ENCODE measurements around the gene SPATS2L. TPM values are rescaled to one million over a fixed set of nuclear protein-coding genes. Genes with fewer than 3 reads are reported as not detected.

The SPATS2L gene
- total and polyA plus RNA-seq, 9 donors = 36.5 to 93.0 (median 70.6) TPM

DNA sequence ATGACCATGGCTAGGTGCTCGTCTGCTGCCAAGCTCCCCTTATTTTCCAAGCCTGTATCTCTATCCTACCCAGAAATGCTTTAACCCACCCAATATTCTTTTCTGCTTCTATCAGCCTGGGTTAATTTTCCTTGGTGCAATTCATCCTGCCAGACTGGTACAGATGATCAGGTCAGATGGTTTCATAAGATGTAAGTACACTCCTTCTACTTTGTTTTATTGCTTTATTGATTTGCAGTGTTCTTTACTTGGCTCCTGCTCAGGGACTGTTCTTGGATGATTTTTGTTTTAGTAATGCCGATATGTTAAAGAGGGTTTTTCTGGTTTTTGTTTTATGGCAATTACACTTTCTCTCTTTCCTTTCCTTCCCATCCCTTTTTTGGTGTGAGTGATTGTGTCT is 217.1 kb downstream of the SPATS2L start:
- DNase-seq = no peak
- TF ChIP-seq, protein P1, sequence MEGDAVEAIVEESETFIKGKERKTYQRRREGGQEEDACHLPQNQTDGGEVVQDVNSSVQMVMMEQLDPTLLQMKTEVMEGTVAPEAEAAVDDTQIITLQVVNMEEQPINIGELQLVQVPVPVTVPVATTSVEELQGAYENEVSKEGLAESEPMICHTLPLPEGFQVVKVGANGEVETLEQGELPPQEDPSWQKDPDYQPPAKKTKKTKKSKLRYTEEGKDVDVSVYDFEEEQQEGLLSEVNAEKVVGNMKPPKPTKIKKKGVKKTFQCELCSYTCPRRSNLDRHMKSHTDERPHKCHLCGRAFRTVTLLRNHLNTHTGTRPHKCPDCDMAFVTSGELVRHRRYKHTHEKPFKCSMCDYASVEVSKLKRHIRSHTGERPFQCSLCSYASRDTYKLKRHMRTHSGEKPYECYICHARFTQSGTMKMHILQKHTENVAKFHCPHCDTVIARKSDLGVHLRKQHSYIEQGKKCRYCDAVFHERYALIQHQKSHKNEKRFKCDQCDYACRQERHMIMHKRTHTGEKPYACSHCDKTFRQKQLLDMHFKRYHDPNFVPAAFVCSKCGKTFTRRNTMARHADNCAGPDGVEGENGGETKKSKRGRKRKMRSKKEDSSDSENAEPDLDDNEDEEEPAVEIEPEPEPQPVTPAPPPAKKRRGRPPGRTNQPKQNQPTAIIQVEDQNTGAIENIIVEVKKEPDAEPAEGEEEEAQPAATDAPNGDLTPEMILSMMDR (IDR thresholded peaks at IDR 0.05) = no peak
- TF ChIP-seq POLR2A (IDR thresholded peaks at IDR 0.05) = no peak
- TF ChIP-seq EP300 (IDR thresholded peaks at IDR 0.05) = no peak
- WGBS, 3 donors = 68 to 75% (median 73%) methylated on average over 2 of the region's 2 CpGs
- no peak overlapping the region for H3K27ac ChIP-seq
- H3K4me1 ChIP-seq (ENCODE audit: insufficient read depth) = no peaks in the 10 kb centered on the region
- H3K27me3 ChIP-seq = no peaks in the 10 kb centered on the region
- no peaks in the 10 kb centered on the region for H3K36me3 ChIP-seq
- intact Hi-C loops (cut with DNase I) = no loop called here
- no peak overlapping the region for H3K4me3 ChIP-seq
- H3K9me3 ChIP-seq = no peaks in the 10 kb centered on the region

DNA sequence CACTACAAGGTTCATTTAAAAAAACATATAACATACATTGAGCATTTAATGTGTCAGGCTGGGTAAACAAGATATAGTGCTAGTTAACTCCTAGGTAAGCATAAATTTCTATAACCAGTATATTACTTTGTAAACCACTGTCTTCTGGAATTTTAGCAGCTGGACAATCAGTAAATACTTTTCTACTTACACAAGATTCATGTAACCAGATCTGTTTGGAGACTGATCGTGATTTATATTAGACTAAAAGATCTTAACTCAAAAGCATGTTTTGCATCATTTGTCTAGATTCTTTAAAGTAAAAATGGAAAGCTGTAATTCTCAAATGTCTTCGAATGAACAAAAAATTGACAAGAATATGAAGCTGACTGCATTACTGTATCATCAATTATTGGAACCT is 218.6 kb downstream of the SPATS2L start:
- Histone ChIP-seq H3K9me3 (no peaks in the 10 kb centered on the region), H3K36me3 (no peaks in the 10 kb centered on the region), H3K27me3 (no peaks in the 10 kb centered on the region), H3K4me1 (ENCODE audit: insufficient read depth) (no peaks in the 10 kb centered on the region), H3K27ac (no peak overlapping the region), H3K4me3 (no peak overlapping the region)
- 75 to 82% (median 82%) methylated on average over 2 of the region's 2 CpGs for WGBS, 3 donors
- intact Hi-C loops (cut with DNase I) = no loop called here
- no peak for DNase-seq
- TF ChIP-seq EP300 (IDR thresholded peaks at IDR 0.05) = no peak
- TF ChIP-seq, protein P1 (IDR thresholded peaks at IDR 0.05) = no peak
- TF ChIP-seq POLR2A (IDR thresholded peaks at IDR 0.05) = no peak

DNA sequence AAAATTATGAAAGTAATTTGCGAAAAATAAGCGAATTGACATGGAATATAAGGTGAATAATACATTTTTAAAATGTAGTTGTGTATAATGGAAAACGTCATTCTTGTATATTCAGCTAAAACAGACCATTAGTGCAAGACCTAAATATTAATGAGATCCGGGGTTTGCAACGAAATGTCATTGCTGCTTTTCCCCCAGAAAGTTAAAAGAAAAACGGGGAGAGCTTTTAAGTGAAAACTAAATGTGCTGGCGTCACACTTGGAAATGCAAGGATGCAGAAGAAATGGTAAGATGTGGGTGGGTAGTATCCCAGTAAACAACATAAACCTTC is 219.0 kb downstream of the SPATS2L start:
- H3K4me3 ChIP-seq = peak overlapping the region; percentile 78
- WGBS, 3 donors = 15 to 21% (median 16%) methylated on average over 7 of the region's 7 CpGs
- H3K4me1 ChIP-seq (ENCODE audit: insufficient read depth) = no peaks in the 10 kb centered on the region
- H3K9me3 ChIP-seq = no peaks in the 10 kb centered on the region
- H3K27ac ChIP-seq = no peak overlapping the region
- H3K27me3 ChIP-seq = no peaks in the 10 kb centered on the region
- TF ChIP-seq POLR2A (IDR thresholded peaks at IDR 0.05) (no peak), EP300 (IDR thresholded peaks at IDR 0.05) (no peak)
- TF ChIP-seq, protein P1 (IDR thresholded peaks at IDR 0.05) = no peak
- H3K36me3 ChIP-seq = no peaks in the 10 kb centered on the region
- intact Hi-C loops (cut with DNase I) = no loop called here
- no peak for DNase-seq

DNA sequence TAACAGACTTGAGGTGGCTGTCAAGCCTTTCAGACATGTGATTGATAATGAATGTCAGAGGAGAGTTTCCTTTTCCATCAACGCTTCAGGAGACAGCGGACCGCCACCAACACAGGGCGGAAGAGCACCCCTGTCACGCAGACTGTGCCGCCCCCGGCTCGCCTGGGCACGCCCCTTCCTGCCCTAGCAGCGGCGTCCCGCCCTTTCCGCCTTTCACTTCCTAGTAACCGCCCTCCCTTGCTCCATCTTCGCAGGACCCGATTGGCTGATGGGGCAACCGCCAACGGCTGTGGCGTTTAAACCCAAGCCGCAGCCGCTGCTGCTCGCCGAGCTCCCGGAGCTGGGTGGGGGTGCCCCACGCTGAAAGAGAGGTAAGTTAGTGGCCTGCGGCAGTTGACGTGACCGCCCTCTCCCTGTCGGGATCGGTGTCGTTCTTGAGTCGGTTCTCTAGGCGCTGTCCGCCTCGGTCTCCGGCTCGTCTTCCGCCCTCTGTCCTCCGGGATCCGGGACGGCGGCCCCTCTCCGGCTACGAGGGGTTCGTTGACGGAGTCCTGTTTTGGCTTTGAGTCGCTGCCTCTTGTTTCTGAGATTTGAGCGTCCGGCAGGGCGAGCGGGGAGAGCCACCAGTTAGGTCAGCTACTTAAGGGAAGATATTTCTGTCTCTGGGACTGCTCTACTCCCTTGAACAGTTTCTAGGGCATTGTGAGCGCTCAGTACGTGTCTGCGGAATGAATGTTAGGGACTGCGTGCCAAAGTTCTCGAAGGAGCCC is 219.6 kb downstream of the SPATS2L start, which contains the start of gene SGO2:
TSS of gene SGO2 (plus strand) at position 326 of the 770 bp plus-strand sequence. CDS start 6,769 bp downstream, outside the sequence.
- Histone ChIP-seq H3K27me3 (no peaks in the 10 kb centered on the region), H3K9me3 (no peaks in the 10 kb centered on the region), H3K27ac (no peak within 1 kb of the TSS), H3K4me1 (ENCODE audit: insufficient read depth) (no peaks in the 10 kb centered on the region), H3K36me3 (no peaks in the 10 kb centered on the region), H3K4me3 (peak within 1 kb of the TSS; percentile 78)
- DNase-seq = peak; percentile 90 to 95 (median 92)
- TF ChIP-seq POLR2A (IDR thresholded peaks at IDR 0.05) (peak; percentile 53), EP300 (IDR thresholded peaks at IDR 0.05) (no peak)
- intact Hi-C loops (cut with DNase I) = no loop called here
- WGBS, 3 donors = 0 to 2% (median 0%) methylated on average over 51 to 56 of the region's 56 CpGs

DNA sequence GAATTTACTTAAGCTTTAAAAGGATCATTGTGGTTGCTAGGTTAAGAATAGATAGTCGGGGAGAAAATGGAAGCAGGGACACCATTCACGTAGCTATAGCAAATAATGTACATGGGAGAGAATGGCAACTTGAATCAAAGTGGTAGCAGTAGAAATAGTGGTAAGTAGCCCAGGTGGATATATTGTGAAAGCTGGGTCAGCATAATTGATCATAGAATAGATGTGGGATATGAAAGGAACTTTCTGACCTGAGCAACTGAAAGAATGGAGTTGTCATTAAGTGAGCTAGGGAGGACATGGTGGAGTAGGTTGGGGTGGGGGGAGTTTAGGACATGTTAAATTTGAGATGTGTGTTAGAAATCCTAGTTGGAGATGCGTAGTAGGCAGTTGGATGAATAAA is 221.7 kb downstream of the SPATS2L start:
- WGBS, 3 donors = 89 to 94% (median 92%) methylated on average over 3 of the region's 3 CpGs
- no peaks in the 10 kb centered on the region for H3K27me3 ChIP-seq
- TF ChIP-seq, protein P1 (IDR thresholded peaks at IDR 0.05) = no peak
- TF ChIP-seq EP300 (IDR thresholded peaks at IDR 0.05) = no peak
- TF ChIP-seq POLR2A (IDR thresholded peaks at IDR 0.05) = no peak
- H3K4me3 ChIP-seq = no peak overlapping the region
- no peaks in the 10 kb centered on the region for H3K9me3 ChIP-seq
- intact Hi-C loops (cut with DNase I) = no loop called here
- H3K36me3 ChIP-seq = no peaks in the 10 kb centered on the region
- DNase-seq = no peak
- H3K27ac ChIP-seq = no peak overlapping the region
- no peaks in the 10 kb centered on the region for H3K4me1 ChIP-seq (ENCODE audit: insufficient read depth)

Data from ovary (tissue), 9 donors.